H1 (cell line): ENCODE data around the gene RLBP1. TPM values are rescaled to one million over a fixed set of nuclear protein-coding genes. Genes with fewer than 3 reads are reported as not detected.

Source experiments
- CTCF ChIA-PET: fragments of 300-600 bp; sonication (Branson Sonifier 250); formaldehyde crosslinking; loops from one replicate; lab custom pipeline; 2021; ENCODE audit not compliant: partially characterized antibody; lab: Charles Lee
- POLR2A ChIA-PET: fragments of 300-600 bp; sonication (Branson Sonifier 250); formaldehyde crosslinking; loops from one replicate; lab custom pipeline; 2021; ENCODE audit warnings: inconsistent platforms; ENCODE audit not compliant: partially characterized antibody; lab: Charles Lee
- DNase-seq, 2 experiments: peaks; one replicate each; pipeline versions ENCODE4 v3.0.0 to v3.0.0-alpha.2; 2010 to 2022; ENCODE audit warnings: low spot score in 2 of 2, low read depth in 1 of 2, mixed read lengths in 1 of 2
- FAIRE-seq: peaks from 2 replicates; lab custom pipeline; 2011; peaks lifted over from hg19 to GRCh38; lab: Jason Lieb, UNC
- H2AFZ ChIP-seq: 2 replicates; pipeline ENCODE4 v1.8.1; 2012; ENCODE audit warnings: low read length, inconsistent platforms
- H2AK5ac ChIP-seq: 2 replicates; pipeline ENCODE4 v1.6.1; 2013; ENCODE audit warnings: low read depth, low read length
- H2BK120ac ChIP-seq: replicated peaks from 2 replicates; pipeline ENCODE3; 2013; ENCODE audit warnings: low read depth, low read length, inconsistent platforms
- H2BK12ac ChIP-seq: 2 replicates; pipeline ENCODE4 v1.6.1; 2013; ENCODE audit warnings: low read depth, low read length
- H2BK15ac ChIP-seq: 2 replicates; pipeline ENCODE4 v1.6.1; 2013; ENCODE audit warnings: low read length
- H2BK20ac ChIP-seq: 2 replicates; pipeline ENCODE4 v1.6.1; 2013; ENCODE audit warnings: low read length
- H2BK5ac ChIP-seq: 2 replicates; pipeline ENCODE4 v1.6.1; 2013; ENCODE audit warnings: low read depth, low read length
- H3K14ac ChIP-seq: 2 replicates; pipeline ENCODE4 v1.6.1; 2013; ENCODE audit warnings: inconsistent platforms; ENCODE audit not compliant: insufficient read length
- H3K18ac ChIP-seq: 2 replicates; pipeline ENCODE4 v1.6.1; 2013; ENCODE audit warnings: low read length; ENCODE audit errors: extremely low read depth
- H3K23ac ChIP-seq: 2 replicates; pipeline ENCODE4 v1.6.1; 2013; ENCODE audit warnings: inconsistent platforms; ENCODE audit not compliant: insufficient read length
- H3K23me2 ChIP-seq: 2 replicates; pipeline ENCODE4 v1.6.1; 2013; ENCODE audit warnings: low read depth, low read length
- H3K27ac ChIP-seq: 2 replicates; pipeline ENCODE4 v1.6.1; 2011; ENCODE audit warnings: low read depth, low read length, inconsistent platforms
- H3K27me3 ChIP-seq, 4 experiments: replicated peaks in 1 of 4; 1 replicate in 1 of 4; 2 replicates in 3 of 4; pipeline versions ENCODE4 v1.6.1 to v1.8.1; 2011 to 2013; ENCODE audit warnings: low read length in 3 of 4, mild to moderate bottlenecking in 3 of 4, inconsistent platforms in 2 of 4, mixed read lengths in 2 of 4, moderate library complexity in 1 of 4; ENCODE audit not compliant: control insufficient read depth in 3 of 4, insufficient read depth in 3 of 4; ENCODE audit errors: extremely low read depth in 1 of 4
- H3K36me3 ChIP-seq, 4 experiments: 2 replicates each; pipeline versions ENCODE4 v1.6.1 to v1.8.1; 2011 to 2013; ENCODE audit warnings: mild to moderate bottlenecking in 4 of 4, low read length in 3 of 4, moderate library complexity in 2 of 4, control low read depth in 1 of 4, inconsistent platforms in 1 of 4; ENCODE audit not compliant: insufficient read depth in 4 of 4, control insufficient read depth in 2 of 4
- H3K4ac ChIP-seq: replicated peaks from 2 replicates; pipeline ENCODE3; 2013; ENCODE audit warnings: low read length, low read depth, mixed read lengths, inconsistent platforms; ENCODE audit not compliant: insufficient read length
- H3K4me1 ChIP-seq, 4 experiments: replicated peaks in 1 of 4; 1 replicate in 1 of 4; 2 replicates in 3 of 4; pipeline versions ENCODE4 v1.6.1 to v1.8.1; 2011 to 2013; ENCODE audit warnings: low read length in 3 of 4, inconsistent platforms in 2 of 4, mixed read lengths in 1 of 4; ENCODE audit not compliant: insufficient read depth in 4 of 4, control insufficient read depth in 3 of 4
- H3K4me2 ChIP-seq, 2 experiments: 2 replicates each; pipeline versions ENCODE4 v1.6.1 to v1.8.1; 2011 to 2013; ENCODE audit warnings: low read depth in 2 of 2, low read length in 2 of 2, control low read depth in 1 of 2, inconsistent platforms in 1 of 2, mild to moderate bottlenecking in 1 of 2; ENCODE audit not compliant: insufficient read depth in 1 of 2
- H3K4me3 ChIP-seq, 4 experiments: fragments of 200-600, 300-600 bp in 1 of 4; sonication (generic), shearing (Covaris generic), sonication (Bioruptor Twin) in 1 of 4; 2 replicates each; pipeline versions ENCODE4 v1.5.1 to v1.8.1; 2011 to 2016; ENCODE audit warnings: low read length in 4 of 4, low read depth in 3 of 4, control low read depth in 2 of 4, inconsistent platforms in 2 of 4, mild to moderate bottlenecking in 2 of 4, mixed read lengths in 1 of 4, moderate library complexity in 1 of 4; ENCODE audit not compliant: insufficient read depth in 2 of 4; ENCODE audit errors: extremely low read depth in 1 of 4
- H3K56ac ChIP-seq: replicated peaks from 2 replicates; pipeline ENCODE3; 2013; ENCODE audit warnings: low read depth, mild to moderate bottlenecking, mixed read lengths, low read length, inconsistent platforms; ENCODE audit not compliant: insufficient read length
- H3K79me1 ChIP-seq: 2 replicates; pipeline ENCODE4 v1.6.1; 2013; ENCODE audit warnings: low read depth, low read length, control low read depth
- H3K79me2 ChIP-seq, 2 experiments: 2 replicates each; pipeline versions ENCODE4 v1.6.1 to v1.8.1; 2012 to 2013; ENCODE audit warnings: low read length in 2 of 2, mild to moderate bottlenecking in 2 of 2, inconsistent platforms in 1 of 2; ENCODE audit not compliant: insufficient read depth in 2 of 2, control insufficient read depth in 1 of 2
- H3K9ac ChIP-seq, 4 experiments: replicated peaks in 1 of 4; 1 replicate in 1 of 4; 2 replicates in 3 of 4; pipeline versions ENCODE4 v1.6.1 to v1.8.1; 2011 to 2013; ENCODE audit warnings: low read depth in 3 of 4, low read length in 3 of 4, control low read depth in 2 of 4, mild to moderate bottlenecking in 2 of 4, moderate library complexity in 2 of 4, inconsistent platforms in 1 of 4; ENCODE audit errors: extremely low read depth in 1 of 4
- H3K9me3 ChIP-seq, 2 experiments: 2 replicates each; pipeline versions ENCODE4 v1.6.1 to v1.8.1; 2012 to 2013; ENCODE audit warnings: mild to moderate bottlenecking in 2 of 2, moderate library complexity in 2 of 2, control low read depth in 1 of 2, inconsistent platforms in 1 of 2, low read depth in 1 of 2, low read length in 1 of 2, mixed read lengths in 1 of 2; ENCODE audit not compliant: insufficient read depth in 2 of 2
- H4K20me1 ChIP-seq, 2 experiments: replicated peaks in 1 of 2; 2 replicates each; pipeline versions ENCODE3 to v1.8.1; 2011 to 2013; ENCODE audit warnings: inconsistent platforms in 2 of 2, low read length in 2 of 2, mild to moderate bottlenecking in 1 of 2; ENCODE audit not compliant: insufficient read depth in 2 of 2, control insufficient read depth in 1 of 2
- H4K5ac ChIP-seq: 2 replicates; pipeline ENCODE4 v1.6.1; 2013; ENCODE audit warnings: low read length, low read depth, mixed read lengths, inconsistent platforms; ENCODE audit not compliant: insufficient read length
- H4K8ac ChIP-seq: 2 replicates; pipeline ENCODE4 v1.8.0; 2013; ENCODE audit warnings: mild to moderate bottlenecking, moderate library complexity, low read length, inconsistent platforms; ENCODE audit not compliant: insufficient read depth; ENCODE audit errors: extremely low read depth
- H4K91ac ChIP-seq: replicated peaks from 2 replicates; pipeline ENCODE3; 2013; ENCODE audit warnings: low read length, mixed read lengths, inconsistent platforms; ENCODE audit not compliant: insufficient read length
- ASH2L ChIP-seq: fragments of 200-600, 300-600 bp; sonication (generic); IDR thresholded peaks from one replicate; pipeline ENCODE4 v1.7.1; 2017; ENCODE audit warnings: low read length
- E2F6 ChIP-seq: IDR thresholded peaks from 2 replicates; pipeline ENCODE4 v1.6.1; 2012; ENCODE audit warnings: inconsistent platforms
- EZH2 ChIP-seq: fragments of 200-600 bp; sonication (generic); IDR thresholded peaks from 2 replicates; pipeline ENCODE4 v1.7.1; 2012; ENCODE audit warnings: low read depth, mild to moderate bottlenecking, moderate library complexity, low read length, inconsistent platforms; ENCODE audit not compliant: severe bottlenecking
- GTF2F1 ChIP-seq: IDR thresholded peaks from 2 replicates; pipeline ENCODE4 v1.6.1; 2012; ENCODE audit warnings: low read depth, low read length, improper control_type of control experiment, borderline replicate concordance
- KDM4A ChIP-seq: IDR thresholded peaks from one replicate; pipeline ENCODE4 v1.7.1; 2012; ENCODE audit warnings: low read depth, mild to moderate bottlenecking, moderate library complexity, low read length, inconsistent platforms; ENCODE audit not compliant: severe bottlenecking
- MAX ChIP-seq: IDR thresholded peaks from 2 replicates; pipeline ENCODE4 v1.6.1; 2012; ENCODE audit warnings: inconsistent platforms
- NANOG ChIP-seq: IDR thresholded peaks from 2 replicates; pipeline ENCODE4 v1.6.1; 2011; ENCODE audit warnings: low read length, low read depth, mild to moderate bottlenecking, inconsistent platforms; ENCODE audit not compliant: insufficient read depth, poor library complexity, severe bottlenecking
- RAD21 ChIP-seq, 2 experiments: IDR thresholded peaks in 1 of 2; conservative IDR thresholded peaks in 1 of 2; 2 replicates each; pipeline ENCODE4 v1.6.1; 2011; ENCODE audit warnings: low read depth in 2 of 2, low read length in 2 of 2, improper control_type of control experiment in 1 of 2, inconsistent platforms in 1 of 2, mild to moderate bottlenecking in 1 of 2, moderate library complexity in 1 of 2
- SIX5 ChIP-seq: IDR thresholded peaks from 2 replicates; pipeline ENCODE4 v1.6.1; 2011; ENCODE audit warnings: mild to moderate bottlenecking, low read depth, low read length
- SP2 ChIP-seq: IDR thresholded peaks from 2 replicates; pipeline ENCODE4 v1.6.1; 2012; ENCODE audit warnings: mild to moderate bottlenecking, low read length, inconsistent platforms
- SRF ChIP-seq: IDR thresholded peaks from 2 replicates; pipeline ENCODE4 v1.6.1; 2011; ENCODE audit warnings: mild to moderate bottlenecking, low read depth, low read length, moderate library complexity
- SUZ12 ChIP-seq: fragments of 200-600 bp; sonication (generic); IDR thresholded peaks from 2 replicates; pipeline ENCODE4 v1.6.1; 2012; ENCODE audit warnings: mild to moderate bottlenecking, inconsistent platforms, low read length, moderate library complexity, mixed read lengths
- TBP ChIP-seq: IDR thresholded peaks from 2 replicates; pipeline ENCODE4 v1.6.1; 2011; ENCODE audit warnings: low read depth, low read length, improper control_type of control experiment
- WGBS, 2 experiments: shearing (Covaris generic) in 1 of 2; methylation state at CpG; one replicate each; pipeline versions ENCODE4 v1.1.6 to v1.1.7; 2013 to 2015; ENCODE audit warnings: low lambda C conversion rate in 2 of 2, mixed read lengths in 2 of 2, inconsistent platforms in 1 of 2, low coverage in 1 of 2, missing lambda C conversion rate in 1 of 2; ENCODE audit not compliant: insufficient replicate concordance in 2 of 2, insufficient coverage in 1 of 2, insufficient read length in 1 of 2; ENCODE audit errors: extremely low coverage in 1 of 2, missing lambda C conversion rate in 1 of 2; 5-methylcytosine and 5-hydroxymethylcytosine counted together
- polyA plus RNA-seq, 7 experiments: library from polyadenylated mRNA; depleted of rRNA in 3 of 7; stranded (reverse) in 5 of 7; unstranded in 2 of 7; fragments of >200 nt in 5 of 7; fragments of 200-250 nt in 2 of 7; gene quantifications; 1 replicate in 5 of 7; 2 replicates in 1 of 7; 4 replicates in 1 of 7; pipeline versions ENCODE4 v1.2.1 to v1.2.3, GENCODE V29; 2011 to 2013; ENCODE audit warnings: missing spikeins in 2 of 7, mixed read lengths in 2 of 7
- total RNA-seq: library from RNA; stranded (reverse); fragmentation: NEBNext Ultra II Directional; extraction: Animal tissue kit (Norgen Biotek cat#: 25700); gene quantifications from 2 replicates; pipeline ENCODE4 v1.2.1, GENCODE V29; 2021

Gene RLBP1
- total and polyA plus RNA-seq, 2 of the 8 experiments (the other 6 are each of a cell fraction or from before 2014, with no cell fraction given): 0.05 TPM; not detected in 1

GRCh38 chr15:89194608-89195007, 26.8 kb downstream of the RLBP1 start:
- Histone ChIP-seq H3K79me2 (no peaks in the 10 kb centered on the region), H2BK20ac (no peak overlapping the region), H3K36me3 (peaks cover 0 to 4% (median 2%) of the 10 kb centered on the region in 4 experiments; a peak in 2 of 8 replicates), H3K18ac (no peak overlapping the region), H2AK5ac (no peak overlapping the region), H3K9ac (no peak overlapping the region), H3K23ac (no peak overlapping the region), H3K4ac (no peak overlapping the region), H3K56ac (no peak overlapping the region), H2BK12ac (no peak overlapping the region), H3K79me1 (no peaks in the 10 kb centered on the region), H3K4me3 (no peak overlapping the region), H4K91ac (no peak overlapping the region), H2AFZ (no peak overlapping the region), H3K4me2 (no peak overlapping the region), H3K27me3 (no peaks in the 10 kb centered on the region), H4K5ac (no peak overlapping the region), H3K14ac (no peak overlapping the region), H2BK5ac (no peak overlapping the region; the same call in 1 of the 2 replicates), H2BK15ac (no peak overlapping the region), H3K4me1 (peaks cover 8 to 31% (median 13%) of the 10 kb centered on the region in 4 experiments; a peak in 6 of 7 replicates), H3K23me2 (no peaks in the 10 kb centered on the region), H4K20me1 (peaks cover 0 to 2% of the 10 kb centered on the region in 2 experiments), H4K8ac (no peak overlapping the region), H2BK120ac (no peak overlapping the region), H3K27ac (no peak overlapping the region), H3K9me3 (no peaks in the 10 kb centered on the region)
- 92% methylated on average over 4 of the region's 4 CpGs; no CpG with 5 or more reads in 1 of the 2 experiments for WGBS, 2 experiments
- DNase-seq: no peak
- ChIA-PET POLR2A (interaction anchor here (0.8 kb wide), 1 partner anchor 118 kb away, joined by 4 read pairs; no protein-coding TSS in a partner anchor), CTCF (interaction anchor here (1.0 to 4.2 kb wide), 9 partner anchors 8 to 137 kb away, joined by 3 to 21 read pairs (median 6); no protein-coding TSS in a partner anchor)
- no peak for FAIRE-seq
- TF ChIP-seq NANOG (no peak), GTF2F1 (no peak), RAD21 (IDR thresholded peaks at IDR 0.05 in 1 of 2, conservative IDR thresholded peaks at IDR 0.05 in 1 of 2; ENCODE audit: low read depth in 2 of 2, low read length in 2 of 2) (no peak), SP2 (no peak), MAX (no peak), SUZ12 (no peak), SIX5 (no peak), E2F6 (no peak), ASH2L (no peak), EZH2 (no peak), SRF (no peak), TBP (no peak), KDM4A (no peak)
